Subcutaneous adipose tissue (tissue), 4 donors: ENCODE results near the gene GRHL1. TPM values are rescaled to one million over a fixed set of nuclear protein-coding genes. Genes with fewer than 3 reads are reported as not detected.

ENCODE experiments used
- total RNA-seq, 4 donors: library from RNA; depleted of rRNA; stranded (reverse); fragments of >200 nt; gene quantifications; one replicate each; pipeline ENCODE4 v1.1.0, GENCODE V29; 2016
- TF ChIP-seq, protein P1 (sequence below): fragments of 450-650 bp; IDR thresholded peaks from one replicate; pipeline ENCODE4 v1.5.1; 2016; ENCODE audit warnings: low read depth, mild to moderate bottlenecking, control low read depth, antibody characterized with exemption, moderate library complexity

Gene GRHL1
- total RNA-seq, 4 donors from 2014 or later = 0.88 to 7.2 (median 2.8) TPM

GRCh38 chr2:9968553-9969497 lies 17.3 kb downstream of the GRHL1 start:
- TF ChIP-seq, protein P1, sequence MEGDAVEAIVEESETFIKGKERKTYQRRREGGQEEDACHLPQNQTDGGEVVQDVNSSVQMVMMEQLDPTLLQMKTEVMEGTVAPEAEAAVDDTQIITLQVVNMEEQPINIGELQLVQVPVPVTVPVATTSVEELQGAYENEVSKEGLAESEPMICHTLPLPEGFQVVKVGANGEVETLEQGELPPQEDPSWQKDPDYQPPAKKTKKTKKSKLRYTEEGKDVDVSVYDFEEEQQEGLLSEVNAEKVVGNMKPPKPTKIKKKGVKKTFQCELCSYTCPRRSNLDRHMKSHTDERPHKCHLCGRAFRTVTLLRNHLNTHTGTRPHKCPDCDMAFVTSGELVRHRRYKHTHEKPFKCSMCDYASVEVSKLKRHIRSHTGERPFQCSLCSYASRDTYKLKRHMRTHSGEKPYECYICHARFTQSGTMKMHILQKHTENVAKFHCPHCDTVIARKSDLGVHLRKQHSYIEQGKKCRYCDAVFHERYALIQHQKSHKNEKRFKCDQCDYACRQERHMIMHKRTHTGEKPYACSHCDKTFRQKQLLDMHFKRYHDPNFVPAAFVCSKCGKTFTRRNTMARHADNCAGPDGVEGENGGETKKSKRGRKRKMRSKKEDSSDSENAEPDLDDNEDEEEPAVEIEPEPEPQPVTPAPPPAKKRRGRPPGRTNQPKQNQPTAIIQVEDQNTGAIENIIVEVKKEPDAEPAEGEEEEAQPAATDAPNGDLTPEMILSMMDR = no peak

DNA sequence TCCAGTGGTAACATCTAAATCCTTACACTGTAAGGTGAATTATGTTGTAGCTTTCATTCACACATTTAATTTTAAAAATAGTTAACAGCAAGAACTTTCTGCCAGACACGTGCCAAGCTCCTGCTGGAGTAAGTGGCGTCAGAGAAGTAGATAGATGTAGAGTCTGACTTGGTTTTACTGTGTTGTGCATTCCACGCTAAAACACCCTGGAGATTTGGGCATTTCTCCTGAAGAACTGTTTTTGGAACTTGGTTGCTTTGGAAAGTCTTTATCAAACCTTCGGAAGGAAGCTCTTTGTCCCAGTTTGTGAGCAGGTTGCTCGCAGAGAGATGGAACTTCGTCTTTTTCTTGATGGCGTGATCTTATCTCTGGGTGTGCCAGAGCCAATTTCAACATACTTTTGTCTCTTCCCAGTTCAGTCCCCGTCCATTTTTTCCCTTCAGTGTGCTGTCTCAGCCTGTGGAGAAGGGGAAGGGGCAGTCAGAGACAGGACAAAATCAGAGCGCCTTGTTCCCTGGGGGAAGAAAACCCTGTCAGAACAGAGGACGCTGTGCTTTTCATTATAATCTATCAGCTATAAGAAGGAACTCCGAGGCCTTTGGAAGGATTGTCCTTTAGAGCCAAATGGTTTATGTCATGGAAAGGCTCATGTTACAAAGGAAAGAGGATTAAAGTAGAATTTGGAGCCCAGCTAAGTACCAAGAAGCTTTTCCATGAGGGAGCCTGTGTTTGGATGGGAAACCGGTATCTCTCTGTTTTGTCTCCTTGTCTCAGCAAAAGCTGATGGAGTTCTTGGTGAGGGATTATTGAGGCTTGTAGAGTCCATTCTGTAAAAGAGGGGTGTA lies 18.9 kb downstream of the GRHL1 start:
- TF ChIP-seq, protein P1 = no peak

DNA sequence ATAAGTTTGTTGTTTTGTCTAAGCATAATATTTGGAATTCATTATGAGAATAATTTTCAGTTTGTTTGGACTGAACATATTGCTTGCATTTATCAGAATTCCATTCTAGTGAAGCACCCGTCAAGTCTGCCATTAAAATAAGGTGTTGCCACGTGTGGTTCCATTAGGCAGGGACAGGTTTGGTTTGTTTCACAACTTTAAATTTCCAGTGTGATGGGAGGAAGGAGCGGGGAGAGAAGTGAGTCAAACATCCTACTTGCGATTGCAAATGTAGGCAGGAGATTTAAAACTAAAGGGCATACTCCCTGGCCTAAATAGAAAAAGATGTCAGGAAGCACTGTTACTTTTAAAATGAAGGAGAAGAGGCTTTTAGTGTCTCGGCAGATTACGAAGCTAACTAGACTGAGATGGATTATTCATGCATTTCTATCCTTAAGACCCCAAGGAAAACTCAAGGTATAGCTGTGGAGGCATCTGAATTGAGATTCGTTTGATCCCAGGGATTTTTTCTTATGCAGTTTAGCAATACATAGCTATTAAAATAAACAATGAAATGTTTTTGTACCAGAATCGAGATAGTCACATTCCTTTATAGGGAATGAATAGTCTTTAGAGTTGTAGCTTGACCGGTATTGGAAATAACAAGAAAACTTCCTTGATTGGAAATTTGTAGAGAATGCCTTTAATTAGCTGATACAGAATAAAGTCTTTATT lies 19.8 kb downstream of the GRHL1 start:
- TF ChIP-seq, protein P1 = no peak

DNA sequence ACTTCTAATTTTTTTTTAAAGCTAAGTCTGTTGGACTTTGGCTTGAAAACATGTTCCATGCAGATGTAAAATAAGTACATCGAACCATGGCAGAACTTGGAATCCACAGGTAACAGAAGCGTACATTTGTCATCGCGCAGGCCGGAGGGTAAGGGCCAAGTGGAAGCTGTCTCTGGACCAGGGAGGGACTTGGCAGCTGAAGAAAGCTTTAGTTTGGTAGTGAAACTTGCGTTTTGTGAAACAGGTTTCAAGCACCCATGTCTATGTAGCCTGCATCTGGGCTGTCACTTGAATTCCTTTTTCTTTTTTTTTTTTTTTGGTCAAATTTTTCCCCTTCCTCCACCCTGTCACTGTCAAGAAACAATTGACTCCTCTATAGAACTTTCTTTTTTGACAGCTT lies 20.4 kb downstream of the GRHL1 start:
- TF ChIP-seq, protein P1 = no peak

GRCh38 chr2:9972621-9973479 lies 21.4 kb downstream of the GRHL1 start:
- TF ChIP-seq, protein P1 = no peak

DNA sequence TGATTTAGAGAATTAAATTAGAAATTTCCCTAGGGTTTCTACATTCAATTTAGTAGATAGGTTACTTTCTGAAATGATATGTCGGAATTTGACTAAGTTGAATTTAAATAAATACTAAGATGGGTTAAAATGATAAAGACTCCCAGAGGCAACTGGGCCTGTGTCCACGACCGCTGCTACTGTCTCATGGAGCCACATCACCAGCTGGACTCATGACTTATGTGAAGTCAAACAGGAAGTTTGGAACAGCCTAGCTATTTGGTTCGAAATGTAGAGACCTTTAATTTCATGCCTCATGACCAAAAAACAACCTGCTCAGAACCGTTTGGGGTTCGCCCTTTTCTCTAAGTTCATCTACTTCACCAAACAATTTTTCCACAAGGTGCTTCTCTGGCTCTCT lies 22.2 kb downstream of the GRHL1 start:
- TF ChIP-seq, protein P1 = no peak
